ENCODE measurements around the gene GDF3.

DNA sequence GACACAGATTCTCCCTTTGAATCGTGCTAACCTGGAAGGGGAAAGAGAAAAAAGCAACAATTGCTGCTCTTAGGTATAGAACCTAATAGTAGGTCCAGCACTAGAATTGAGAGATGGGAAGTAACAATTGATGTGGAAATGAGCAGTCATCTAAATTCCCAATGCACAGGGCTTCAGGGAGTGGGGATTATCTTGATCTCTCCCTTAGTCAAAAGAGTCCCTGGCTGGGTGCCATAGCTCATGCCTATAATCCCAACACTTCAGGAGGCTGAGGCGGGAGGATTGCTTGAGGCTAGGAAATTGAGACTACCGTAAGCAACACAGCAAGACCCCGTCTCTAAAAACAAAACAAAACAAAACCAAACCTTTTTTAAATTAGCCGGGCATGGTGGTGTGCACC is 33.8 kb downstream of the GDF3 start:
- TF ChIP-seq, protein P1, sequence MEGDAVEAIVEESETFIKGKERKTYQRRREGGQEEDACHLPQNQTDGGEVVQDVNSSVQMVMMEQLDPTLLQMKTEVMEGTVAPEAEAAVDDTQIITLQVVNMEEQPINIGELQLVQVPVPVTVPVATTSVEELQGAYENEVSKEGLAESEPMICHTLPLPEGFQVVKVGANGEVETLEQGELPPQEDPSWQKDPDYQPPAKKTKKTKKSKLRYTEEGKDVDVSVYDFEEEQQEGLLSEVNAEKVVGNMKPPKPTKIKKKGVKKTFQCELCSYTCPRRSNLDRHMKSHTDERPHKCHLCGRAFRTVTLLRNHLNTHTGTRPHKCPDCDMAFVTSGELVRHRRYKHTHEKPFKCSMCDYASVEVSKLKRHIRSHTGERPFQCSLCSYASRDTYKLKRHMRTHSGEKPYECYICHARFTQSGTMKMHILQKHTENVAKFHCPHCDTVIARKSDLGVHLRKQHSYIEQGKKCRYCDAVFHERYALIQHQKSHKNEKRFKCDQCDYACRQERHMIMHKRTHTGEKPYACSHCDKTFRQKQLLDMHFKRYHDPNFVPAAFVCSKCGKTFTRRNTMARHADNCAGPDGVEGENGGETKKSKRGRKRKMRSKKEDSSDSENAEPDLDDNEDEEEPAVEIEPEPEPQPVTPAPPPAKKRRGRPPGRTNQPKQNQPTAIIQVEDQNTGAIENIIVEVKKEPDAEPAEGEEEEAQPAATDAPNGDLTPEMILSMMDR (conservative IDR thresholded peaks at IDR 0.05 in 1 of 2, IDR thresholded peaks at IDR 0.05 in 1 of 2; ENCODE audit: extremely low read depth in 1 of 2, insufficient read depth in 1 of 2, low read depth in 1 of 2, low read length in 2 of 2): no peak
- no peak for TF ChIP-seq EZH2 (IDR thresholded peaks at IDR 0.05; ENCODE audit: borderline replicate concordance, low read length)
